T-helper 1 cell treated with Interleukin-12 subunit alpha and Interleukin-12 subunit beta and Interleukin-4 antibody, amounts not matched to agents 30 ng/mL and 1 ng/mL, for 36 hours (primary cell): ENCODE data around the gene TMED7. TPM values are rescaled to one million over a fixed set of nuclear protein-coding genes. Genes with fewer than 3 reads are reported as not detected.

Experiments
- intact Hi-C: fragments of 100-400 bp; cut with micrococcal nuclease; formaldehyde crosslinking; loops from one replicate; pipeline ENCODE4 v1.15.1; 2024
- total RNA-seq: library from RNA; stranded (reverse); gene quantifications from 2 replicates; pipeline ENCODE4 v1.2.3, GENCODE V29; 2022

TMED7 gene
- total RNA-seq, 1 donor from 2014 or later, result 51.9 TPM

DNA sequence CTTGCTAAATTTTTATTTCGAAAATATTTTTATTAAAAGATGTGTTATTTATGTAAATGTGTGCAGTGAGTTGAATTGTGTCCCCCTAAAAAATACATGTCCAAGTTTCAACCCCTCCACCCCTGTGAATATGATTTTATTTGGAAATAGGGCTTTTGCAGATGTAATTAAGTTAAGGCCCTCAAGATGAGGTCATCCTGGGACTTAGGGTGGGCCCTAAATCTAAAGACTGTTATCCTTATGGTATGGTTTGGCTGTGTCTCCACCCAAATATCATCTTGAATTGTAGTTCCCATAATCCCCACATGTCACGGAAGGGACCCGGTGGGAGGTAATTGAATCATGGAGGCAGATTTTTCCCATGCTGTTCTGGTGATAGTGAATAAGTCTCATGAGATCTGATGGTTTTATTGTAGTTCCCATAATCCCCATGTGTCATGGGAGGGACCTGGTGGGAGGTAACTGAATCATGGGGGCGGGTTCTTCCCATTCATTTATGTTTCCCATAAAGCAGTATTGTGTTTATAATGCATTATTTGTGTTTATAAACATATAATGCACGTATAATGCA lies 1.5 kb upstream of the TMED7 start:
- intact Hi-C loops, result loop anchor here (2.0 kb wide), 2 partner anchors 203 to 441 kb away; no protein-coding TSS in a partner anchor

DNA sequence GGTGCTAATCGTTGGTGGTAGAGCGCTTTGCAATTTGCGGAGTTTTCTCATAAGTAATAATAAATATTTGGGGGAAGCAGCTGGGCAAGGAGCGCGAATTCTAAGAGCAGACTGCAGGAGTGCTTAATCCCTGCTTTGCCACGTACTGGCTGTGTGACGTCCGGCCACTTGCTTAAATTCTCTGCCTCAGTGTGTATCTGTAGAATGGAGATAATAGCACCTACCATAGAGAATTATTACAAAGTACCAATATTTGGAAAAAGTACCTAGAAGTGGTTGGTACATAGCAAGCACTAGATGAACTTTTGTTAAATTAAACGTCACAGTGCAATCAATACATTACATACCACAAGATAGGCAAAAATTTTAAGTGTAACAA lies 598 bp upstream of the TMED7 start:
- intact Hi-C loops, result loop anchor here (1.0 to 2.0 kb wide), 8 partner anchors 8 to 459 kb away; partner anchors contain the start of genes AP3S1, ATG12, CCDC112 and COMMD10

DNA sequence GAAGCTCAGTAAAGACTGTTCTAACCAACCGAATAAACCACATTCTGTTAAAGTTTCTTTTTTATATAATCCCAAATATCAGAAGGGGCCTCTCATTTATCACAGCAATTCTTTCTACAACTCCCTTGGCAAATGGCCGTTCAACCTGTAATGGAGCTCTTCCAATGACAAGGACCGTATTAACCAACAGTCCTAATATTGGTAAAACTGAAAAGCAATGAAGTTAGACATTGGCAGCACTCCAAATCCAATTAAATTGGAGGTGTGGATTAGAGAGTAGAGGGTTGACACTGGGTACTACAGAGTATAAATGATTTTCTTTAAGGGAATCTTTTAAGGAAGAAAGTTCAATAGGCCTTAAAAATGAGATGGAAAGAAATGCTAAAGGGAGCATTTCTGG lies 842 bp downstream of the TMED7 start:
- intact Hi-C loops, result loop anchor here (1.0 kb wide), 3 partner anchors 9 to 455 kb away; no protein-coding TSS in a partner anchor

DNA sequence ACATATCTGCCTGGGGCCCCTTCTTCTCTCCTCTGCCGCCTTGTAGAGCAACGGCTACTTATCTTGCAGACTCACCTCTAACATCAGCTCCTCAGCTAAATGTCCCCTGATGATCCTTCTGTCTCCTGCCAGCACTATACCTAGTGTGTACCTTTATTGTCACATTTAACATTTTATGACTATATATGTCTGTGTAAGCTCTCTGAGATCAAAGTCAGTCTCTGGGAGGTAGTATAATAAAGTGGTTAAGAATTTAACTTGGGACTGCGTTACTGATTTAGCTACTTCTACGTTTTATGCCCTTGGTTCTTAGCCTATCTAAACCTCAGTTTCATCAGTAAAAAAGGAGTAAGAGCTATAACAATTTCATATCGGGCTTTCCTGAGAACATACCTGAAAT lies 2.2 kb downstream of the TMED7 start:
- intact Hi-C loops, result loop anchor here (1.0 kb wide), 1 partner anchor 7 kb away; no protein-coding TSS in a partner anchor

DNA sequence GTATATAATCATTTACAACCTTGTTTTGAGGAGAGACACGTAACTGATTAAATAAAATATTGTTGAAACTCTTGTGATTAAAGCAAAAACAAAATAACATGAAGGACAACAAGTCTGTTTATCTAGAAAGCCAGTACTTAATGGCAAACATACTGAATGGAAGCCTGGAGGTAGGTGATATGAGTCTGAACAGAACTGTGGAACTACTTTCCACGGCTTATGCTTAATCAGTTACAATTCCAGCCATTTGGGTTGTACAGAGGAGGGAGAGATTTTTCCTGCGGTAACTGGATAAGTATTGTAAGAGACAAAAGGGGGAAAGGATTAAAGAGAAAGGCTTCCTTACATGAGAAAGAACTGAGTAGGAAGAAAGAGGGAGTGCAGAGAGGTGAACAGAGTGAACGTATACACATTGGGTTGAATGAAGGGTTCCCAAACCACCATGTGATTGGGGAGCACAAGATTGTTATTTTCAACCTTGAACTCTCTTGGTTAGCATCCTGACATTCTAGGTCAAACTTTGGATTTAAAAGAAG lies 4.4 kb downstream of the TMED7 start:
- intact Hi-C loops, result no loop called here

DNA sequence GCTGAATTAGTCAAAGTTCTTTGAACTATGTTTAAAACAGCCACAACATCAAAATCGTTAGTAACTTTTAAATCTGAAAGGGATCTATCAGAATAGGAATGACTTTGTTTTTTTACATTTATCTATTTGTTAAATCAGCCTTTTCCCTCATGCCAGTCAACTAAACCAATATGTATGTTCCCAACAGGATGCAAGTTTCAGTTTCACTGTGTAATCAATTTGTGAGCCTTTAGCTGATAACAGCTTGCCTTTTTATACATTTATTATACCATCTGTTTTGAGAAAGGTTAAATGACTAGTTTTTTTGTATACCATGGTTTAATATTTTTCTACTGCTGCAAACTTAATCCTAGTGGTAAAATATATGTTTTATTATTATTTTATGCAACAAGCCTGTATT lies 8.9 kb downstream of the TMED7 start:
- intact Hi-C loops, result loop anchor here (1.0 kb wide), 1 partner anchor 7 kb away; no protein-coding TSS in a partner anchor

DNA sequence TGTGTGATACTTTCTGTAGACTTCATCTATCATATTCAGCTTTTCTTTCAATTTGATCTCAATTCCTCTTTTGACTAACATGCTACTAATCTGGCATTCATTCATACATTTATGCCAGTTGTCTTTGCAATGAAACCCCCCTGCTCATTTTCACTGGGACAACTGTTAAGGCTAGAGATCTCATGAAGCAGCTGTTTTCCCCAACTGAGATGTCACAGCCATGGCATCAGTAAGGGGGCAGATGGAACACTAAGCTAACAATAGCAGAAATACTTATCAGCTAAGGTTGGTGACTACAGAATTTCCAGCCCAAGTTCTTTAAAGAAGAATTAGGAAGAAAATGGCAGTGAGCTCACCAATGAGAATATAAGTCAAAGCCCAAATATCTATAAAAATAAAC lies 9.4 kb downstream of the TMED7 start:
- intact Hi-C loops, result loop anchor here (1.0 kb wide), 1 partner anchor 8 kb away; no protein-coding TSS in a partner anchor

DNA sequence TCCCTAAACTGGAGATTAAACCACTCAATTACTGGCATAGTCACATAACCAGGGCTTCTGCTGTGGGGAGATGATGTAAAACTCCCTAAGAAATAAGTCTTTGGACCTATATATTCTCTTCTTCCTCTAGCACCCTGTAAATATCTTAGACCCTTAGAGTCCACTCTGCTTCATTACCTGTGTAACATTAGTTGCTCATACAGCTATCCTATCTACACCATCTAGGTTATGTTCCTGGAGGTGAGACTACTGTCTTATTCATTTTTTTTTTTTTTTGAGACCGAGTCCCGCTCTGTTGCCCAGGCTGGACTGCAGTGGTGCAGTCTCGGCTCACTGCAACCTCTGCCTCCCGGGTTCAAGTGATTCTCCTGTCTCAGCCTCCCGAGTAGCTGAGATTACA lies 14.0 kb downstream of the TMED7 start:
- intact Hi-C loops, result no loop called here

DNA sequence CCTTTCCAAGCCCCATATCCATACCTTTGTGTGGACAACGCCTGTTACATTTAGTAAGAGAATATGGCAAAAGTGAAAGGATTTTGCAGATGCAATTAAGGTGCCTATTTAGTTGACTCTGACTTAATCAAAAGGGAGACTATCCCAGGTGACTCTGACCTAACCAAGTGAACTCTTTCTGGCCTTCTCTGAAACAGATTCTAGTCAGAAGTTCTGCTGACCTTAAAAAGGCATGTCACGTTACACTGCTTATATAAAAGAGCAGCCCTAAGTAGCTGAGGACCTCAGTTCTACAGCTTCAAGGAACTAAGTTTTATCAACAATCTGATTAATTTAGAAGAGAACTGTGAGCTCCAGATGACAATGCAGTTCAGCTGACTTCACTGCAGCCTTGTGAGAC lies 17.9 kb downstream of the TMED7 start:
- intact Hi-C loops, result no loop called here

DNA sequence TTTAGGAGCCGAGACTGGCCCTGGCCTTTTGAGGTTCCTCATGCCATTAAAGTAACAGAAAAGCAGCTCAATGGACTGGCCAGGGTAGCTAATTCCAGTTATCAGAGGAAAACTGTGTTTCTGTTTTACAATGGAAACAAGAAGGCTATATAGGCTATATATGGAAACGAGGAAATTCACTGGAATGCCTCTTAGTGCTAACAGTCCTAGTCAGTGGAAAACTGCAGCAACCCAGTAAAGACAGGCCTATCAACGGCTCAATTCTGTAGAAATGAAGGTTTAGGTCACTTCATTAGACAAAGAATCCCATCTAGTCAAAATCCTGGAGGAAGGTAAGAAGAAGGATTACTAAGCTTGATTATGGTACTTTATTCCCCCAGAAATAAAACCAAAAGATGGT lies 20.4 kb downstream of the TMED7 start:
- intact Hi-C loops, result no loop called here

DNA sequence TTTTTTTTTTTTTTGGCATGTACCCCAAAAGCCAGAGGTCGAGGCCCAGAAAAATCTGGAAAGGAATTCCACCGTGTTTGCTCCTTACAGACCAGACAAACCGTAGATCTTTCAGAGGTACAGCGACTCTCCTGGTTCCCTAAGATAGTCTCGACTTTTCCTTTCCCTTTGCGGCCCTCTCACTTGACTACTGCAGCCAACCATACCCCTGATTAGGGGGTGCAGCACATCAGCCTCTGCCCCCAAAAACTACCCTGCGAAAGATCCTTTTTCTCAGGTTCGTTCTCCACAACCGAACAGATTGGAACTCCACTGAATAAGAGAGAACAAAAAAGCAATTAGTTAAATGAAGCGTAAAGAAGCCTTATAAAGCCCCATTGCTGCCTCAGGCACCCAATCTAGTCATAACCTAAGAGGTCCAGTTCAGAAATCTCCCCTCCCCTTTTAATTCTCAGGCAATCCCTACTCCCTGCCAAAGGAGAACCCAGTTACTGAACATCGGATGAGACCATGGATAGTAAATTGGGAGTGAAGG lies 23.2 kb downstream of the TMED7 start:
- intact Hi-C loops, result loop anchor here (1.0 kb wide), 1 partner anchor 11 kb away; no protein-coding TSS in a partner anchor

DNA sequence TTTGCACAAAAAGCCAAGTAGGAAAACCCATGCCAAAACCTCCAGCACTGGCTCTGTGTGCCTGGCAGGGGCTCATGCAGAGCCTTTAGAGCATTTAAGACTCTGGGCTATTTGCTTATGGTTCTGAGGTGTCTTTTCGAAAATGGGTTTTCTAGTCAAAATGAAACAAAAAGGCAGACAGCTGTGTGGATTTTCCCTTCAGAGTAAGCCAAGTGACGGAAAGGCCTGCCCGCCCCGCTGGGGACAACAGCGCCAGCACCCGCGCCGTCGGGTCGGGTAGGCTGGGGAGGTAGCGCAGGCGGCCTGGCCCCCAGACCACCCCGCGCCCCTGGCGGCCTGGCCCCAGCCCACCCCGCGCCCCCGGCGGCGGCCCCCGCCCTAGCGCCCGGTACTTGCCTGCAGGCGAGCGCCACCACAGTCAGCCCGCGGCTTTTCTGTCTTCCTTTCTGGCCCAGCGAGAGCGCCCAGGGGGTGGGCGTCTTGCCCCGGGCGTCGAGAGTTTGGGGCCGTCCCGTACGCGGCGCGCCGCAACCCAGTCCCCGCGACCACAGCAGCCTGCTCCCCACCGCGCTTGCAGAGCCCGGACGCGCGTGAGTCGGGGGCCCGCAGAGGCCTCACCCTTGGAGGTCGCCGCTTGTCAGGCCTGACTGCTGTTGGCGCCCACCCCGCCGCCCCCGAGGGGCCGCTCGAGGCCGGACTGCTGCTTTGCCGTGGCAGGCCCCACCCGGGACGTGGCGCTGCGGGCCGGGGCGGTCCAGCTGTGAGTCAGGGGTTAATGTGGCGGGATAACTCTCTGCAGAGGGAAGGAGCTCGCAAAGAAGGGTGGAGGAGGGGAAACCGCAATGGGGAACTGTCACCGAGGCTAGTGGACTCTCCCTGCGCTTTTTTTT lies 23.9 kb downstream of the TMED7 start, which contains the start of gene TICAM2:
TICAM2 (minus strand) TSS at position 779 of the 890 bp plus-strand sequence. CDS start 21,223 bp downstream, outside the sequence.
- intact Hi-C loops, result loop anchor here (1.0 to 2.0 kb wide), 5 partner anchors 11 to 431 kb away; partner anchors contain the start of genes AP3S1, ATG12 and FEM1C

DNA sequence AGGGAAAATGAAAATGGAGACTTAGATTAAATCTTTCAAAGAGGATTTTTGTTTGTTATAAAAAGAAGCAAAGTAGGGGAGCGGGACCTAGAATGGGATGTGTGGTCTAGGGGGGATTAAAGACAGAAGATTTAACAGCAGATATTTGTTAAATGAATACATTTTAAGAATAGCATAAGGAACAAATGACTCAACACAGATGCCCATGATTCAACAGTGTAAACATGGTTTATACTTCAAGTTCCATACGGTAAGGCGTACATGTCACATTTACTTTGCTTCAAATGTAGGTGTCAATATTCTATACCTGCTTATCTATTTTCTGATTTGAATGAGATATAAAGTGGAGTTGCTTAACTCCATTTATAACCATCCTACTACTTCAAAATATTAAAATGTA lies 25.1 kb downstream of the TMED7 start:
- intact Hi-C loops, result loop anchor here (1.0 to 2.0 kb wide), 4 partner anchors 25 to 430 kb away; partner anchors contain the start of genes AP3S1, ATG12 and FEM1C

DNA sequence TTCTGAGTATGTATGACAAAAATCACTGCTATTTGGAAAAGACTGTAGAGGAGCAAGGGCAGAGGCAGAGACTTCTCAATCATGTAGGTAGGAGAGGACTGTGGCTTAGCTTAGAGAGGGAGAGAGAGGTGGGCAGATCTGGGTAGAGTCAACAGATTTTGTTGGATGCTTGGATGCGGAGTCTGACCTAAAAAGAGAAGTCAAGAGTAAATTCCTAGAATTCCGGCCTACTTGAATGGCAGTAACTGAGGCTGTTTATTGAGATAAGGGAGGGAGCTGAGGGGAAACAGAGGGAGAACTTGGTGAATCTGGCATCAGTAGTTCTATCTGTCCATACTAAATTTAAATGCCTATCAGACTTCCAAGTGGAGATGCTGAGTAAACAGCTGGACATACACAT lies 25.9 kb downstream of the TMED7 start:
- intact Hi-C loops, result loop anchor here (2.0 kb wide), 1 partner anchor 429 kb away; no protein-coding TSS in a partner anchor

DNA sequence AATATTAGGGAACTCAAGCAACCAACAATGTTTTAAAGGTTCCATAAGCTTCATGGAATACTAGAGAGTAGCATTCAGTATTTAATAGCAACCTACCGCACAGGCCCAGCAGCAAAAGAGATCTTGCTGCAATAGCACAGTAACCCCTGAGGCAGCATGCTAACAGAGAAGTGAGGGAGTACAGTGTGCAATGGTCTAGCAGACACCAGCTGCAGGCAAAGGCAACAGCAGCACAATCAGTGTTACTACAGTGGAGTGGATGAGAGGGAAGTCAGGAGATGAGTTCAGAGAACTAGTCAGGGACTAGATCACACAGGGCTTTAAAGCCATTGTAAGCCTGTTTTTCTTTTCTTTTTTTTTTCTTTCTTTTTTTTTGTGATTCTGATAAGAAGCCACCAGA lies 26.3 kb downstream of the TMED7 start:
- intact Hi-C loops, result no loop called here

DNA sequence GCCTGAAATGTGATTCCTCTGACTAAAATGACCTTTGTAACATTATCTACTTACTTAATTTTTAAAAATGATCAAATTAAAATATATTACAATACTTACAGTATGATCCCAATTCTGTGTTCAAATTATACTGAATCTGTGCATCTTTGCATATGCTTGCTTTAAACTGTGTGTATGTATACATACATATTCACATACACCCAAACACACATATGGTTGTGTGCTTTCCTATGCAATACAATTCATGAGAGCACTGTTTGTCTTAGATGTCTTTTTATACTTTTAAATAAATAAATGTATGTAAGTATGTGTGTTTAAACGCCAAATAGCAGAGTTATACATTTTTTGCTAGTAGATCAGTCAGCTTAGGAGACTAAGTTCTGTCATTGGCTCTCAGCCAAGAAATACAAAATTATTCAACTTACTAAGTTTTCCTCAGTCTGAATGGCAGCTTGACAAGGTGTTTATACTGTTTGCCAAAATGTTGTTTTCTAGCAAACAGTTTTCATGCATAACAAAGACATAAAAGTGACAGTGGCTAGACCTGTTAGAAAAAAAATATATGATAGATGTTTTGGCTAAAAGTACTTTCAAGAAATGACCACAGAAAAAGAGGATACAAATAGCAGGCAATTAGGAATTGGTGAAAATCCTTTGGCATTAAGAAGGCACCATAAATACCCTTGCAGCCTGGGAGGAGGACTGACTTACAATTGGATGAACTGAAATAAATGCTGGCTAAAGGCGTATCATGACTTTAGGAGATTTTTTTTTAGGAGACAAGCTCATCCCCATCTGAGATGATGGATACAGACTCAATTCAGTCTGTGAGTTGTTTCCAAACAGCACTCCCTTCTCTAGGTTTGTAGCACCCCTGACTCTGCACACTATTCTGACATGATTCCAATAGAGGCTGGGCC lies 31.4 kb downstream of the TMED7 start:
- intact Hi-C loops, result no loop called here

DNA sequence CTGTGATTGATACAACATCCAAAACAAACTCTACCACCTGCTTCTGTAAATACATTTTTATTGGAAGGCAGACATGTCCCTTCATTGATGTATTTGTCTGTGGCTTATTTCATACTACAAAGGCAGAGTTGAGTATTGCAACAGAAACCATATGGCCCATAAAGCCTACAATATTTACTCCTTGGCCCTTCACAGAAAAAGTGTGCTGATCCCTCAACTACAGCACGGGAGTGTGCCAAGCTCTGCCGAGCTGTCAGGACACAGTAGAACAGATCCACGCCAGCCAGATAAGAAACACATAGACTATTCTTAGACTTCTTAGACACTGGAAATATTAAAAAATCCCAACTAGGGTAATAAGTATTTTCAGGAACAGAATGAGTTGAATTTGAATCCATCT lies 36.8 kb downstream of the TMED7 start:
- intact Hi-C loops, result loop anchor here (5.0 kb wide), 2 partner anchors 212 to 478 kb away; no protein-coding TSS in a partner anchor

DNA sequence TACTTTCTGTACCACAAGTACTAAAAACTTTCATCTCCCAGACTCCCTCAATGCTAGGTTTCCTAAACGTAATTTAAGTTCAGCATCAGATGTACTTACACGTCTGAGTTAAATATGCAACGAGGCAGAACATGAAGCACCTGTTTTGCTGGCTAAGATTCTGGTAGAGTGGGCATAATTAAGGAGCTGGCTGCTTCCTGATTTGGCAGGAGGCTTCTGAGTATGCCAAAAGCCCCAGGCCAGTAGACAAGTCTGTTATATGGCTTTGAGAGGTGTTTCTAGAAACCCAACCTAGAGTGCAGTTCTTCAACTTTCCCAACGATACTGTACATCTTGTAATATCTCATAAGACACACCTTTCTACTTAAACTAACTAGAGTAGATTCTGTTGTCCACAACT lies 37.2 kb downstream of the TMED7 start:
- intact Hi-C loops, result loop anchor here (5.0 kb wide), 2 partner anchors 211 to 479 kb away; no protein-coding TSS in a partner anchor

DNA sequence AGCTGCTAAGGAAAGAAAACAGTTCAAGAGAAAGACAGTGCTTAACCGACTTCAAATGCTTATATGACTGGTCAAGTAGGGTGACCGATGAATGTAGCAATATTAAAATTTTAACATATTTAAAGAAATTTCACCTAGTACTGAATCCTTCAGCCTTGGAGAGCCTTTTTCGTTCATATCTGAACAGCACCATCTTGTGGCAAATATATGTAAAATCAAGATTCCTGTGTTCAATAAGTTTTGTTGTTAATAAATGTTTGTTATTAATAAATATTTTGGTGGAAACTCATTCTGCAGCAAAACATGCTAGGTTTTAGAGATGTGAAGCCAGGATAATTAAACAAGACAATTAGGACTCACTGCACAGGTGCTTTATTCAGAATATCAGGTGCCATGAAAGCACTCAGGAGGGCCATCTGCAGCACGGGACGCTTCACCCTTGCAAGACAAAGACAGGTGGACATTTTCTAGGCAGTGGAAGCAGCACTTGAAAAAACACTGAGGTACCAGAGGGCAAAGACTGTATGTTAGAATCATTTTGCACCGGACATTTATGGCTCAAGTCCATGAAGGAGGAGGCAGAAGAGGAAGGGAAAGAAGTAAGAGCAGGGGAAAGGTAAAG lies 39.2 kb downstream of the TMED7 start:
- intact Hi-C loops, result loop anchor here (1.0 to 5.0 kb wide), 7 partner anchors 42 to 1974 kb away; partner anchors contain the start of gene FEM1C
